GM23248 (cell line): ENCODE data around the gene MYLIP. TPM values are rescaled to one million over a fixed set of nuclear protein-coding genes. Genes with fewer than 3 reads are reported as not detected.
A peak's percentile ranks its signal among the peaks of the same experiment; 100 is the strongest.

Source experiments
- DNase-seq: peaks from one replicate; pipeline ENCODE4 v3.0.0-alpha.2; 2015
- H2AFZ ChIP-seq: fragments of 200-600 bp; sonication (generic); 2 replicates; pipeline ENCODE4 v1.6.1; 2016; ENCODE audit warnings: antibody characterized with exemption
- H3F3A ChIP-seq: fragments of 200-600 bp; sonication (generic); 2 replicates; pipeline ENCODE4 v1.6.1; 2016; ENCODE audit warnings: mild to moderate bottlenecking, antibody characterized with exemption, mixed run types; ENCODE audit not compliant: insufficient read depth
- H3K27ac ChIP-seq: fragments of 200-600 bp; sonication (generic); 2 replicates; pipeline ENCODE4 v1.5.1; 2016; ENCODE audit warnings: mild to moderate bottlenecking
- H3K27me3 ChIP-seq: fragments of 200-600 bp; sonication (generic); replicated peaks from 2 replicates; pipeline ENCODE4 v1.6.1; 2016; ENCODE audit warnings: mild to moderate bottlenecking; ENCODE audit not compliant: insufficient read depth
- H3K36me3 ChIP-seq: fragments of 200-600 bp; sonication (generic); 2 replicates; pipeline ENCODE4 v1.6.1; 2016; ENCODE audit warnings: low read depth, mild to moderate bottlenecking
- H3K4me1 ChIP-seq: fragments of 200-600 bp; sonication (generic); 2 replicates; pipeline ENCODE4 v1.6.1; 2016; ENCODE audit warnings: mild to moderate bottlenecking; ENCODE audit not compliant: insufficient read depth
- H3K4me2 ChIP-seq: fragments of 200-600 bp; sonication (generic); one replicate; pipeline ENCODE4 v1.6.1; 2016; ENCODE audit warnings: mild to moderate bottlenecking; ENCODE audit not compliant: unreplicated experiment
- H3K4me3 ChIP-seq: fragments of 200-600 bp; sonication (generic); 2 replicates; pipeline ENCODE4 v1.5.1; 2016; ENCODE audit warnings: mild to moderate bottlenecking
- H3K79me2 ChIP-seq: fragments of 200-600 bp; sonication (generic); 2 replicates; pipeline ENCODE4 v1.6.1; 2016; ENCODE audit warnings: mild to moderate bottlenecking; ENCODE audit not compliant: insufficient read depth
- H3K9ac ChIP-seq: fragments of 200-600 bp; sonication (generic); 2 replicates; pipeline ENCODE4 v1.6.1; 2016; ENCODE audit warnings: mild to moderate bottlenecking
- H3K9me2 ChIP-seq: fragments of 200-600 bp; sonication (generic); 2 replicates; pipeline ENCODE4 v1.6.1; 2016; ENCODE audit warnings: mixed run types, mild to moderate bottlenecking, moderate library complexity; ENCODE audit not compliant: insufficient read depth
- H3K9me3 ChIP-seq: fragments of 200-600 bp; sonication (generic); one replicate; pipeline ENCODE4 v1.6.1; 2017; ENCODE audit warnings: low read depth
- H4K20me1 ChIP-seq: fragments of 200-600 bp; sonication (generic); 2 replicates; pipeline ENCODE4 v1.6.0; 2016; ENCODE audit not compliant: insufficient read depth
- EZH2 ChIP-seq: fragments of 200-600 bp; sonication (generic); IDR thresholded peaks from 2 replicates; pipeline ENCODE4 v1.6.1; 2018; ENCODE audit warnings: antibody characterized with exemption, mild to moderate bottlenecking; ENCODE audit not compliant: insufficient read depth, poor library complexity, severe bottlenecking
- EZH2phosphoT487 ChIP-seq: fragments of 200-600 bp; sonication (generic); IDR thresholded peaks from 2 replicates; pipeline ENCODE4 v1.6.1; 2018; ENCODE audit warnings: antibody characterized with exemption, moderate library complexity, mild to moderate bottlenecking, low read depth; ENCODE audit not compliant: insufficient read depth
- WGBS, 2 experiments: methylation state at CpG; one replicate each; pipeline ENCODE4 v1.1.6; 2015 to 2017; ENCODE audit warnings: low lambda C conversion rate in 2 of 2, low coverage in 1 of 2; ENCODE audit errors: missing lambda C conversion rate in 2 of 2; 5-methylcytosine and 5-hydroxymethylcytosine counted together
- in situ Hi-C: fragments of 300-500 bp; cut with MboI; formaldehyde crosslinking; loops from 2 replicates; pipeline ENCODE4 v1.15.0; 2020
- polyA plus RNA-seq: library from polyadenylated mRNA; unstranded; fragments of >200 nt; fragmentation: Nextera tagmentation; extraction: Ambion mirVana; gene quantifications from 2 replicates; pipeline ENCODE4 v1.2.1, GENCODE V29; 2016
- total RNA-seq: library from RNA; depleted of rRNA; stranded (reverse); fragments of >200 nt; shearing (Covaris generic); gene quantifications from 2 replicates; pipeline ENCODE4 v1.2.3, GENCODE V29; 2014

Gene MYLIP
- total and polyA plus RNA-seq, 2 experiments from 2014 or later: 1.7 to 1.9 TPM

DNA sequence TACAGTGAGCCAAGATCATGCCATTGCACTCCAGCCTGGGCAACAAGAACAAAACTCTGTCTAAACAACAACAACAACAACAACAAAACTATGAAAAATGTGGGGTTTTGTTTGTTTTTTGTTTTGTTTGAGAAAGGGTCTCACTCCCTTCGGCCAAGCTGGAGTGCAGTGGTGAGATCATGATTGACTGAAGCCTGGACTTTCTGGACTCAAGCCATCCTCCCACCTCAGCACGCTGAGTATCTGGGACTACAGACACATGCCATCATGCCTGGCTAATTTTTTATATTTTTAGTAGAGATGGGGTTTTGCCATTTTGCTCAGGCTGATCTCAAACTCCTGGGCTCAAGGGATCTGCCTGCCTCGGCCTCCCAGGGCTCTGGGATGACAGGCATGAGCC lies 2.8 kb upstream of the MYLIP start:
- Histone ChIP-seq H3K9me2 (no peaks in the 10 kb centered on the region), H2AFZ (no peak overlapping the region), H3K36me3 (no peaks in the 10 kb centered on the region), H3K27me3 (peaks cover 67% of the 10 kb centered on the region), H3K79me2 (no peaks in the 10 kb centered on the region), H3K4me2 (no peak overlapping the region), H4K20me1 (no peaks in the 10 kb centered on the region), H3K4me1 (peaks cover 16% of the 10 kb centered on the region), H3K27ac (no peak overlapping the region), H3K9ac (no peak overlapping the region), H3F3A (no peaks in the 10 kb centered on the region), H3K9me3 (no peaks in the 10 kb centered on the region), H3K4me3 (no peak overlapping the region)
- no peak for DNase-seq
- TF ChIP-seq EZH2 (no peak), EZH2phosphoT487 (no peak)
- in situ Hi-C loops: no loop called here
- 69 to 74% methylated on average over 3 of the region's 3 CpGs for WGBS, 2 experiments

DNA sequence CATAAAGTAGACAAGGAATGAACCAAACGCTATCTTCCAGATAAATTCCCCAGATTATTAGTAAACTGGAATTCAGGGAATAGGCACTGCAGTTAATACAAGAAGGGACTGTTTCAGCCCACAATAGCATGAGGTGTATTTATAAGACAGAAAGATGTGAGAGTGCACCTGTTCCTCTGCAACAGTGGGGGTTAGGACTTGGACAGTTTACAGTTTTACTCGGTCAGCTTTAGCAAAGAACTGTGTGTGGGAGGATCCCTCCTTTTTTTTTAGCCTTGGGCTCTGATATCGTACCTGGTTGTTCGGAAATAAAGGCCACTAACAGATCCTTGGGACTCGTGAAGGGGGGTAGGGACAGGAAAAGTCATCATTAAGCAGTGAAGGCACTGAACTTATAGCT lies 2.0 kb upstream of the MYLIP start:
- Histone ChIP-seq H3K4me3 (no peak overlapping the region), H3K4me1 (peaks cover 22% of the 10 kb centered on the region), H3K79me2 (no peaks in the 10 kb centered on the region), H3F3A (no peaks in the 10 kb centered on the region; the same call in 1 of the 2 replicates), H3K27me3 (peaks cover 64% of the 10 kb centered on the region), H3K4me2 (no peak overlapping the region), H4K20me1 (no peaks in the 10 kb centered on the region), H3K9ac (no peak overlapping the region), H2AFZ (no peak overlapping the region), H3K9me3 (no peaks in the 10 kb centered on the region), H3K36me3 (no peaks in the 10 kb centered on the region), H3K27ac (no peak overlapping the region), H3K9me2 (no peaks in the 10 kb centered on the region)
- 73 to 75% methylated on average over 5 of the region's 5 CpGs for WGBS, 2 experiments
- in situ Hi-C loops: no loop called here
- no peak for DNase-seq
- TF ChIP-seq EZH2phosphoT487 (no peak), EZH2 (no peak)

DNA sequence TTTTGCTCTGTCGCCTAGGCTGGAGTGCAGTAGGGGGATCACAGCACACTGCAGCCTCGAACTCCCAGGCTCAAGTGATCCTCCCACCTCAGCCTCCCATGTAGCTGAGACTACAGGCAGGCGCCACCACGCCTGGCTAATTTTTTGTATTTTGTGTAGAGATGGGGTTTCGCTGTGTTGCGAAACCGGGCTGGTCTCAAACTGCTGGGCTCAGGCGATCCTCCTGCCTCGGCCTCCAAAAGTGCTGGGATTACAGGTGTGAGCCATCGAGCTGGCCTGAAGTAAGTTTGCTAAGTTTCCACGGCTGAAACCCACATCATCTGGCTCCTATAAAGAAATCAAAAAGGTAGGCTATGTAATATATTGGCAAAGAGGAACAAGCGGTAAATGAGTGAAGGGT lies 1.4 kb upstream of the MYLIP start:
- no peak overlapping the region for H3K27ac ChIP-seq
- no peaks in the 10 kb centered on the region for H3K9me3 ChIP-seq
- TF ChIP-seq EZH2: no peak
- no peak for TF ChIP-seq EZH2phosphoT487
- H3K27me3 ChIP-seq: peaks cover 59% of the 10 kb centered on the region
- H2AFZ ChIP-seq: no peak overlapping the region
- H3K4me3 ChIP-seq: no peak overlapping the region
- H3K9ac ChIP-seq: no peak overlapping the region
- no peaks in the 10 kb centered on the region for H3K79me2 ChIP-seq
- no peaks in the 10 kb centered on the region for H3K36me3 ChIP-seq
- no peaks in the 10 kb centered on the region for H3K9me2 ChIP-seq
- H4K20me1 ChIP-seq: no peaks in the 10 kb centered on the region
- no peaks in the 10 kb centered on the region; the same call in 1 of the 2 replicates for H3F3A ChIP-seq
- DNase-seq: no peak
- H3K4me1 ChIP-seq: peaks cover 22% of the 10 kb centered on the region
- no peak overlapping the region for H3K4me2 ChIP-seq
- in situ Hi-C loops: no loop called here
- 88% methylated on average over 12 of the region's 12 CpGs for WGBS, 2 experiments

DNA sequence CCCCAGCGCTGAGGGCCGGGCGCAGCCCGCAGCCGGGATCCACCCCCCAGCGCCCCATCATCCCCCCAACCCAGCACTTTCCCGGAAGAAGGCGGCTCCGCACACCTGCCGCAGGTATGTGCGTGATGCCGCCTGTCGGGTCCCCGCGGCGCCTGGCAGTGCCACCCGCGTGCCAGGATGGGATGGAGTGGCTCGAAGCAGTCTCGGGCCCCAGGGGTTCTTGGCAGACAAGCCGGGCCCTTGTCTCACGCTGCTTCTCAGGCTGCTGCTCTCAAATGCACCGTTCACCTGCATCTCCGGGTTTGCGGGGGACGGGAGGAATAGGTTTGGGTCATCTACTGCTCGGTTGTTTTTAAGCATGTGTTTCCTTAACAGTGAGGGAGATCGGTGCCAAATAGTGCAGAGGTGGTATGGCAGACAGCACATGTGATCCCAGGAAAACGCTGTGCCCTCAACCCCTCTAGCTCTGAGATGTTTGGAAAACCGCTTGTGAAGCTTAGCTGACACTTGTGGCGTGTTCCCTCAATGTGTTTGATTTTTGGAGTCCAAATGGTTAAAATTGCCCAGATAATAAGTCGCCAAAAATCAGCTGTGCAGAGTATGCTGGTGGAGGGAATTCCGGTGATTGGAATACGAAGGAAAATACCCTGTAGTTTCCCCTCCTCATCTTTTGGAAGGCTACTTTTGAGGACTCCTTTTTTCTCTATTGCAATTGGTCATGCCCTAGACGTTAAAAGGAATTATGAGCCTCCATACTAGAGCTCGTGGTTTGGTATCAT lies 926 bp downstream of the MYLIP start:
- TF ChIP-seq EZH2phosphoT487 (no peak), EZH2 (no peak)
- Histone ChIP-seq H3K27me3 (peaks cover 49% of the 10 kb centered on the region), H3K9me3 (no peaks in the 10 kb centered on the region), H2AFZ (peak overlapping the region; percentile 87; the same call in 1 of the 2 replicates), H3K4me1 (peaks cover 22% of the 10 kb centered on the region), H3K36me3 (no peaks in the 10 kb centered on the region), H3K4me3 (peak overlapping the region; percentile 74), H3K9ac (peak overlapping the region; percentile 57; the same call in 1 of the 2 replicates), H3F3A (no peaks in the 10 kb centered on the region; the same call in 1 of the 2 replicates), H3K4me2 (peak overlapping the region; percentile 95), H3K79me2 (no peaks in the 10 kb centered on the region), H3K9me2 (no peaks in the 10 kb centered on the region), H4K20me1 (no peaks in the 10 kb centered on the region), H3K27ac (no peak overlapping the region)
- DNase-seq: peak; percentile 28
- in situ Hi-C loops: no loop called here
- 7% methylated on average over 27 to 34 of the region's 36 CpGs for WGBS, 2 experiments
